ENCODE measurements around the gene AP1S2.

Gene AP1S2

DNA sequence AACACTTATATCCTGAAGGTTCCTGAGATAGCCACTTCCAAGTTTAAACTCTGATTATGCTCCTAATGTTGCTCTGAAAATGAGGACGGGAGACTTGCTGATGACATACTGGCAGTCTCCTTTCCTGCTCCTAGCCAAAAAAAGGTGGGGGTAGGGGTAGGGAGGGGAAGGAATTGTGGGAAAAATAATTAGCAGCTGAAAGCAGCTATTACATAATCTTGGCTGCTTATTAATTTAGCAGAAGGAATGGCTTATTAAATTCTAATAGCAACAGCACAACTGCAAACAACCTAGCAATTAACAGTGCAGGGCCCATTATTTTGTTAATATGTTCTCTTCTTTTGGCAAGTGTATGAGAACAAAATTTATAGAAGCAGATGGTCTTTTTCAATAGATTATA, 2.0 kb upstream of the AP1S2 start:
- no peak overlapping the region for H3K27ac ChIP-seq (ENCODE audit: poor library complexity, severe bottlenecking)

DNA sequence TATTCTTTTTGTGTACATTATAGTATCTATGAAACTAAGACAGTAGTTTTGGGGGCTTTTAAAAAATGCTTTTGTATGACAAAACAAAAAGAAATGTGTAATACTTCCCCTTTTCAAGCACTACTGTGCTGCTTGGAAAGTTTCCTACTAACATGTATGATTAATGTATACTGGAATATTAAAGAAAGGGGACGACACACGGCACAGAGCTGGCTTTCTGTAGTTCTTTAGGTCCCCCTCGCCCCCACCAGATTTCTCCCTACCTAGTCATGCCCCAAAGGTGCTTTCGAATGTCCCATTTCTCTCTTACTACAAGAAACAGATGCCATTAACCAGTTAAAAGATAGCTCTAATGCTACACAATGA, 1.6 kb upstream of the AP1S2 start:
- Histone ChIP-seq H3K4me1 (ENCODE audit: insufficient read depth, poor library complexity, severe bottlenecking) (no peaks in the 10 kb centered on the region), H3K36me3 (ENCODE audit: low read depth) (no peaks in the 10 kb centered on the region), H3K4me3 (ENCODE audit: severe bottlenecking) (no peak overlapping the region), H3K9me3 (ENCODE audit: severe bottlenecking) (no peaks in the 10 kb centered on the region), H3K27ac (ENCODE audit: poor library complexity, severe bottlenecking) (no peak overlapping the region), H3K27me3 (ENCODE audit: insufficient read depth, poor library complexity, severe bottlenecking) (no peaks in the 10 kb centered on the region)
- ATAC-seq (ENCODE audit: low read depth) (no peak), DNase-seq (ENCODE audit: low spot score) (no peak)
- TF ChIP-seq, protein P1, sequence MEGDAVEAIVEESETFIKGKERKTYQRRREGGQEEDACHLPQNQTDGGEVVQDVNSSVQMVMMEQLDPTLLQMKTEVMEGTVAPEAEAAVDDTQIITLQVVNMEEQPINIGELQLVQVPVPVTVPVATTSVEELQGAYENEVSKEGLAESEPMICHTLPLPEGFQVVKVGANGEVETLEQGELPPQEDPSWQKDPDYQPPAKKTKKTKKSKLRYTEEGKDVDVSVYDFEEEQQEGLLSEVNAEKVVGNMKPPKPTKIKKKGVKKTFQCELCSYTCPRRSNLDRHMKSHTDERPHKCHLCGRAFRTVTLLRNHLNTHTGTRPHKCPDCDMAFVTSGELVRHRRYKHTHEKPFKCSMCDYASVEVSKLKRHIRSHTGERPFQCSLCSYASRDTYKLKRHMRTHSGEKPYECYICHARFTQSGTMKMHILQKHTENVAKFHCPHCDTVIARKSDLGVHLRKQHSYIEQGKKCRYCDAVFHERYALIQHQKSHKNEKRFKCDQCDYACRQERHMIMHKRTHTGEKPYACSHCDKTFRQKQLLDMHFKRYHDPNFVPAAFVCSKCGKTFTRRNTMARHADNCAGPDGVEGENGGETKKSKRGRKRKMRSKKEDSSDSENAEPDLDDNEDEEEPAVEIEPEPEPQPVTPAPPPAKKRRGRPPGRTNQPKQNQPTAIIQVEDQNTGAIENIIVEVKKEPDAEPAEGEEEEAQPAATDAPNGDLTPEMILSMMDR (IDR thresholded peaks at IDR 0.05; ENCODE audit: poor library complexity, severe bottlenecking), result no peak

More for the DNA sequence above, 2.0 kb upstream of the AP1S2 start:
- no peaks in the 10 kb centered on the region for H3K4me1 ChIP-seq (ENCODE audit: insufficient read depth, poor library complexity, severe bottlenecking)
- ATAC-seq (ENCODE audit: low read depth) (no peak), DNase-seq (ENCODE audit: low spot score) (no peak)
- H3K9me3 ChIP-seq (ENCODE audit: severe bottlenecking), result no peaks in the 10 kb centered on the region
- H3K27me3 ChIP-seq (ENCODE audit: insufficient read depth, poor library complexity, severe bottlenecking), result no peaks in the 10 kb centered on the region
- H3K36me3 ChIP-seq (ENCODE audit: low read depth), result no peaks in the 10 kb centered on the region
- TF ChIP-seq, protein P1 (IDR thresholded peaks at IDR 0.05; ENCODE audit: poor library complexity, severe bottlenecking), result no peak
- H3K4me3 ChIP-seq (ENCODE audit: severe bottlenecking), result no peak overlapping the region

DNA sequence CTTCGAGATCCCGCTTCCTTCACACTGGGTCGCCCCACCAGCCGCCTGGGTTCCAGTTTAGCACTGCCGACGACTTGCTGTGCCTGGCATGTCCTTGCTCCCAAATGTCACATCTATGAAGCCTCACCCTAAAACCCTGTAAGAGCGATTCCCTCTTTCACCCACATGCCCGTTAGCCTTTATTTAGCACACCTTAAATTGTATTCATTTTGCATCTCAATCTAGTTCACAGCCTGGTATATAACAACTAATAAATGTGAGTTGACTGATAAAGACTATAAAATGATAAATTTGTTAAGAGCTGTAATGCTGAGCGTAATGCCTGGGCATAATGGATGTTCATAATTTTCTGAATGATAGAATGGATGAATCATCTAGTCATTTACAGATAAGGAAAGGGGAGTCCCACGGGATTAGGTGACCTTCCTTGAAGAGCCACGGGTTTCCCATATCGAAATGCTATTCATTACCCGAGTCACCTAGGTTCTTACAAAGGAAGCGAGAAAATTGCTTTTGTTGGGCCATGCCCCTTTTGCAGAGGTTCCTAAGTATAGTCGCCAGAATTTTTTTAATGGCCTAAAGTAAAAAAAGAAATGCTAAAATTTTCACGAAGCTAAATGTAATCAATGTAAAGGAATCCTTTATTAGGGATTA, 1.1 kb upstream of the AP1S2 start:
- TF ChIP-seq, protein P1 (IDR thresholded peaks at IDR 0.05; ENCODE audit: poor library complexity, severe bottlenecking), result no peak
- H3K9me3 ChIP-seq (ENCODE audit: severe bottlenecking), result no peaks in the 10 kb centered on the region
- peak overlapping the region; percentile 41 for H3K27ac ChIP-seq (ENCODE audit: poor library complexity, severe bottlenecking)
- no peaks in the 10 kb centered on the region for H3K36me3 ChIP-seq (ENCODE audit: low read depth)
- ATAC-seq (ENCODE audit: low read depth) (no peak), DNase-seq (ENCODE audit: low spot score) (no peak)
- peak overlapping the region; percentile 47 for H3K4me3 ChIP-seq (ENCODE audit: severe bottlenecking)
- H3K4me1 ChIP-seq (ENCODE audit: insufficient read depth, poor library complexity, severe bottlenecking), result no peaks in the 10 kb centered on the region
- H3K27me3 ChIP-seq (ENCODE audit: insufficient read depth, poor library complexity, severe bottlenecking), result no peaks in the 10 kb centered on the region

DNA sequence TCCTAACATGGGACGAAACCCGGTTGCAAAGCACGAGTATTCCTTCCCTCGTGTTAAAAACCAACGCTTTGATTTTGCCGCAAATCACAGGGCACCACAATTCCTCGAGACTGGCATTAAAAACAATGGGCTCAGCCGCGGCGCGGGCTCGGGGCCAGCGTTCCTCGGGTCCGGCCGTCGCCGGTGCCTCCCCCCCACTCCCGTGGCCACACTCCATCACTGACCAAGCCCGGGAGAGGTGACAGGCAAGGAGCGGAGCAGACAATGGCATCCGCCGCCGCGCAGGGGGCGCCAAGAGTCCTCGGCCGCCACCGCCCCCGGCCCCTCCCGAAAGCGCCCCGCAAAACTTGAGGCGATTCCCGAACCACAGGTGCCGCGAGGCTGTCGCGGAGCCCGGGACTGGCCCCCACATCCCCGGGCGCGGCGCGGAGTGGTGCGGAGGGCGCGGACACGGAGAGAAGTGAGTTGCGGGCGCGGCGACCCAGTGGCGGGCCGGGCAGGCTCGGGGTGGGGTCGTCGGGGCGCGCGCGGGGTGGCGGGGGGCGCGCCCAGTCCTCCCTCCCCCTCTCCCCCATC, 445 bp downstream of the AP1S2 start:
- H3K27ac ChIP-seq (ENCODE audit: poor library complexity, severe bottlenecking), result peak overlapping the region; percentile 41
- H3K4me1 ChIP-seq (ENCODE audit: insufficient read depth, poor library complexity, severe bottlenecking), result no peaks in the 10 kb centered on the region
- DNase-seq (ENCODE audit: low spot score) (peak; percentile 26), ATAC-seq (ENCODE audit: low read depth) (no peak)
- H3K4me3 ChIP-seq (ENCODE audit: severe bottlenecking), result peak overlapping the region; percentile 47
- H3K27me3 ChIP-seq (ENCODE audit: insufficient read depth, poor library complexity, severe bottlenecking), result no peaks in the 10 kb centered on the region
- TF ChIP-seq, protein P1 (IDR thresholded peaks at IDR 0.05; ENCODE audit: poor library complexity, severe bottlenecking), result peak; percentile 28
- no peaks in the 10 kb centered on the region for H3K9me3 ChIP-seq (ENCODE audit: severe bottlenecking)
- no peaks in the 10 kb centered on the region for H3K36me3 ChIP-seq (ENCODE audit: low read depth)

DNA sequence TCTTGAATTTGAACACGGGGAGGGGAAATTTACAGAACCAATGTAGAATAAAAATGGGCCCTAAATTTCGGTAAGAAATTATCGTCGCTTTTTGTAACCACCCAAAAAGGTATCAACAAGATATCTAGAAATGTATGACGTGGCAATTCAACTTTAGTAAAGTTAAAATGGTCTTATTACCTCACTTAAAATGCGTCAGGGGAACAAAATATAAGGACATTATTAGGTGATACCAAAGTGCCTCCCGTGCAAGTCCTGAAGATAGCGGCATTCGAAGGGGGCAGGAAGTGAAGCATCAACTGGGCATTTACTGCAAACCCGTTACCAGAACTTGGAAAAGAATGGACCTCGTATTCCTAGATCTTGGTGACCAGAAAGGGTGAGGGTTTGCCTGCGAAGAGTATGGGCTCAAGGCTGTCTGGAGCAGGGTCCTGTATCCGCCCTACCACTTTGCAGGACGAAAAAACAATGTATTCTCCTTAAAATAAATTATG, 980 bp downstream of the AP1S2 start:
- no peaks in the 10 kb centered on the region for H3K36me3 ChIP-seq (ENCODE audit: low read depth)
- no peak overlapping the region for H3K27ac ChIP-seq (ENCODE audit: poor library complexity, severe bottlenecking)

More for the DNA sequence above, 980 bp downstream of the AP1S2 start:
- ATAC-seq (ENCODE audit: low read depth) (no peak), DNase-seq (ENCODE audit: low spot score) (no peak)
- Histone ChIP-seq H3K27me3 (ENCODE audit: insufficient read depth, poor library complexity, severe bottlenecking) (no peaks in the 10 kb centered on the region), H3K9me3 (ENCODE audit: severe bottlenecking) (no peaks in the 10 kb centered on the region), H3K4me1 (ENCODE audit: insufficient read depth, poor library complexity, severe bottlenecking) (no peaks in the 10 kb centered on the region), H3K4me3 (ENCODE audit: severe bottlenecking) (peak overlapping the region; percentile 47)
- TF ChIP-seq, protein P1 (IDR thresholded peaks at IDR 0.05; ENCODE audit: poor library complexity, severe bottlenecking), result no peak
